Measurements from ENCODE around the gene BID.

DNA sequence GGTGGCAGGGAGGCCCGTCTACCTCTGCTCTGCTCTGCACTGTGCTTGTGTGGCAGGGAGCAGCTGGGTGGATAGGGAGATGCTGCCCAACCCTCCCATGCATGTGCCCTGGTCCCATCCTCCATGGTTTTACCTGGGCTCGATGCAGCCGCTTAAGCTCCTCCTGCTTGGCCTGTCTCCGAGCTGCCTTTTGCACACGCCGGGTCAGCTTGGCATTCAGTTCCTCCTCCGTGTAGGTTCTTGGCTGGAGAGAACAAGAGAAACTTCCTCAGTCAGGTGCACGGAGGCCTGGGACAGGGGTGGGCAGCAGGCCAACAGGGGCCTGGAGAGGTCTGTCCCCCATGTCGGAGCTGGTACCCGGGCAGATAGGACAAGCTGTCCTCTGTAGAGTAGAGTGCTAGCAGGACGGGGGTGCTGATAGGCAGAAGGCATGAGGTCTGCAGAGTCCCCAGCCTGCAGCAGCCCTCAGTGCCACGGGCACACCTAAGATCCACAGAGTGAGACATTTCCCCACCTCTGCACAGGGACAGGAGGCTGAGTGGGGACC, 36.4 kb upstream of the BID start:
- TF ChIP-seq, protein P1, sequence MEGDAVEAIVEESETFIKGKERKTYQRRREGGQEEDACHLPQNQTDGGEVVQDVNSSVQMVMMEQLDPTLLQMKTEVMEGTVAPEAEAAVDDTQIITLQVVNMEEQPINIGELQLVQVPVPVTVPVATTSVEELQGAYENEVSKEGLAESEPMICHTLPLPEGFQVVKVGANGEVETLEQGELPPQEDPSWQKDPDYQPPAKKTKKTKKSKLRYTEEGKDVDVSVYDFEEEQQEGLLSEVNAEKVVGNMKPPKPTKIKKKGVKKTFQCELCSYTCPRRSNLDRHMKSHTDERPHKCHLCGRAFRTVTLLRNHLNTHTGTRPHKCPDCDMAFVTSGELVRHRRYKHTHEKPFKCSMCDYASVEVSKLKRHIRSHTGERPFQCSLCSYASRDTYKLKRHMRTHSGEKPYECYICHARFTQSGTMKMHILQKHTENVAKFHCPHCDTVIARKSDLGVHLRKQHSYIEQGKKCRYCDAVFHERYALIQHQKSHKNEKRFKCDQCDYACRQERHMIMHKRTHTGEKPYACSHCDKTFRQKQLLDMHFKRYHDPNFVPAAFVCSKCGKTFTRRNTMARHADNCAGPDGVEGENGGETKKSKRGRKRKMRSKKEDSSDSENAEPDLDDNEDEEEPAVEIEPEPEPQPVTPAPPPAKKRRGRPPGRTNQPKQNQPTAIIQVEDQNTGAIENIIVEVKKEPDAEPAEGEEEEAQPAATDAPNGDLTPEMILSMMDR (IDR thresholded peaks at IDR 0.05), result no peak
- TF ChIP-seq POLR2A (IDR thresholded peaks at IDR 0.05), result no peak

Measured in Peyer's patch (tissue), 4 donors.